GM20431 (cell line): Measurements from ENCODE around the gene EAPP.
"Not testable (repeated sequence)": the region's sequence is repeated elsewhere in the genome, so short reads cannot be mapped to it uniquely, and the experiment has no call there.

Experiments used
- in situ Hi-C: fragments of 300-500 bp; cut with MseI, MboI; formaldehyde crosslinking; loops from one replicate; pipeline ENCODE4 v1.15.0; 2020; ENCODE audit warnings: low sequenced_read_pairs; ENCODE audit not compliant: unreplicated experiment

EAPP gene

GRCh38 chr14:34489324-34489723, 50.2 kb downstream of the EAPP start:
- in situ Hi-C loops: no loop called here

- in situ Hi-C loops: no loop called here
Observed at GRCh38 chr14:34488528-34488927, 51.0 kb downstream of the EAPP start.

GRCh38 chr14:34484726-34485125, 54.8 kb downstream of the EAPP start:
- in situ Hi-C loops: no loop called here

GRCh38 chr14:34482463-34482862, 57.0 kb downstream of the EAPP start:
- in situ Hi-C loops: no loop called here

DNA sequence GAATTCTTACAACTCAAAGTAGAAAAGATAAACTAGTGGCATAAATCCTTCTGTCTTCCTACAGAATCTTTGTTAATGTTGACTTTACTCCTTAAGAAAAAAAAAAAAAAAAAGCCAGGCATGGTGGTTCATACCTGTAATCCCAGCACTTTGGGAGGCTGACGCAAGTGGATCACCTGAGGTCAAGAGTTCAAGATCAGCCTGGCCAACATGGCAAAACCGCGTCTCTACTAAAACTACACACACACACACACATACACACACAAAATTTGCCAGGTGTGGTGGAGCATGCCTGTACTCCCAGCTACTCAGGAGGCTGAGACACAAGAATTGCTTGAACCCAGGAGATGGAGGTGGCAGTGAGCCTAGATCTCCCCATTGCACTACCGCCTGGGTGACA, 59.8 kb downstream of the EAPP start:
- in situ Hi-C loops: no loop called here

- in situ Hi-C loops: no loop called here
Observed at GRCh38 chr14:34478261-34478660, 61.2 kb downstream of the EAPP start.

- in situ Hi-C loops: not testable (repeated sequence)
Observed at GRCh38 chr14:34476036-34476435, 63.5 kb downstream of the EAPP start.

- in situ Hi-C loops: no loop called here
Observed at GRCh38 chr14:34475163-34475562, 64.3 kb downstream of the EAPP start.

DNA sequence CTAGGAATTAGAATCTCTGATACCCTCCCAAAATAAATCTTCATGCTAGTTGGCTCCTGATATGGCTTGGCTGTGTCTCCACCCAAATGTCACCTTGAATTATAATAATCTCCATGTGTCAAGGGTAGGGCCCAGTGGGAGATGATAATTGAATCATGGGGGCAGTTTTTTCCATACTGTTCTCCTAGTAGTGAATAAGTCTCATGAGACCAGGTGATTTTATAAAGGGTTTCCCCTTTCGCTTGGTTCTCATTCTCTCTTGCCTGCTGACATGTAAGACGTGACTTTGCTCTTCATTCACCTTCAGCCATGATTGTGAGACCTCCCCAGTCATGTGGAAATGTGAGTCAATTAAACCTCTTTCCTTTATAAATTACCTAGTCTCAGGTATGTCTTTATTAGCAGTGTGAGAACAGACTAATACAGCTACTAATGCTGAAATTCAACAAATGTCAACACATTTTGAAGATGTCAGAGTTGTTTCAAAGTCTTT, 65.3 kb downstream of the EAPP start:
- in situ Hi-C loops: no loop called here

DNA sequence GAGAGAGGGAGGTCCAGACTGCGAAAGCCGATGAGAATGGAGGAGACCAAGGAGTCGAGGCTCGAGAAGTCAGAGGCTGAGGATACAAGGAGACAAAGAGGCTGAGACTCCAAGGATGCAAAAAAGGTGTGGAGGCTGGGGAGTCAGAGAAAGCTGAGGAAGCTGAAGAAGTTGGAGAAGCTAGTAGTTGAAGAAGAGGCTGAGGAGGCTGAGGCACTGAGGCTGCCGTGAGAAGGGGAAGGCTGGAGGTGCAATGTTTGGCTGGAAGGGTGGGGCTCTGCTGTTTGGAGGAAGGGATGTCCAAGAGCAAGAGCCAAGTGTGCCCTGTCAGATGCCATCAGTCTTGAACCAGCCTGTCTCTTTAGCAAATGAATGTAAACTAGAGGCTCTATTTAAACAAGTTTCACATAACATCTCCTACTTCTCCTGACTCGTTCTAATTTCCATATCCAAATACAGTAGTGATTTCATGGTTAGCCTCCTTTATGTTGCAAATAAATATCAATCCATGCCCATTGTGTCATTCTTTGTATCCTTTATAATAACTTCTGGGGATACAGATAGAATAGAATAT, 66.7 kb downstream of the EAPP start:
- in situ Hi-C loops: no loop called here

DNA sequence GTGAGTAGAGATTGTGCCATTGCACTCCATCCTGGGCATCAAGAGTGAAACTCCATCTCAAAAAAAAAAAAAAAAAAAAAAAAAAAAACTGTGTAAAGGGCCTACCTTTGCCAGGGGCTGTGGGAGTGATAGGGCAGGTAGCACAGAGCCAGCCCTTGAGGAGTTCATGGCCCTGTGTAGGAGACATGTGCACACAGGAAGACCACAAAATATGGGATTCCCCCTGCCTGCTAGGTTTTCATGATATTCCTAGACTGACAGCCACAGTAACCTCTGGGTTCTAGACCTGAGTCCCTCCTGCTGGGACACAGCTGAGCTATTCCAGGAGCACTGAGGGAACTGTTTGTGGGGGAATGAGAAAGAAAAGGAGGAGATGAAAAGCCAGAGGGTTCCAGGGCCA, 69.2 kb downstream of the EAPP start:
- in situ Hi-C loops: no loop called here

DNA sequence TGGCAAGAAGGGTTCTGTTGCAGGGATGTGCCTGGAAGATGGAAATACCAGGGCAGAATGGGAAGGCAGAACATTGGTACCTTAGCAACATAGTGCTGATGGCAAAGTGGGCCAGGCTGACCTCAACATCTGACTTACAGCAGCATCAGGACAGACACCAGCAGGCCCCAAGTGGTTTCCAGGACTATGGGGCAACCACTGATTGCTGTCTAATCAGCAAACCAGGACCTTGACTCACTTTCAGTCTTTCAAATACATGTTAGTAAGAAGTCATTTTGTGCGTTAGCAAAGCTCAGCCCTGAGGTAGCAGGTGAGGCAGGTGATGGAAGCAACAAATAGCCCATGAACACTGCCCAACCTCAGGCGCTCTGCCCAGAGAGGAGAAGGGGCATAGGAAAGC, 72.8 kb downstream of the EAPP start:
- in situ Hi-C loops: no loop called here
